Type B pancreatic cell (in vitro differentiated cells): ENCODE data around the gene NME4. TPM values are rescaled to one million over a fixed set of nuclear protein-coding genes. Genes with fewer than 3 reads are reported as not detected.

Experiments used
- DNase-seq: peaks from one replicate; pipeline ENCODE4 v3.0.0; 2021; ENCODE audit warnings: mixed read lengths; ENCODE audit not compliant: unreplicated experiment; ENCODE audit errors: extremely low spot score
- H3K27ac Mint-ChIP-seq: 2 replicates; pipeline ENCODE4 v1.8.0; 2021; ENCODE audit warnings: mild to moderate bottlenecking, mixed read lengths
- H3K27me3 Mint-ChIP-seq: 2 replicates; pipeline ENCODE4 v1.8.0; 2021; ENCODE audit warnings: mixed read lengths
- H3K36me3 Mint-ChIP-seq: 2 replicates; pipeline ENCODE4 v1.8.0; 2021; ENCODE audit warnings: mixed read lengths
- H3K4me1 Mint-ChIP-seq: one replicate; pipeline ENCODE4 v1.8.0; 2021; ENCODE audit warnings: mixed read lengths; ENCODE audit not compliant: unreplicated experiment
- H3K4me3 Mint-ChIP-seq: 2 replicates; pipeline ENCODE4 v1.8.0; 2021; ENCODE audit warnings: mild to moderate bottlenecking, mixed read lengths
- H3K9me3 Mint-ChIP-seq: 2 replicates; pipeline ENCODE4 v1.8.0; 2021; ENCODE audit warnings: mixed read lengths
- CTCF ChIP-seq: fragments of 200-600 bp; sonication (generic); conservative IDR thresholded peaks from 2 replicates; pipeline ENCODE4 v1.5.0; 2021; ENCODE audit warnings: antibody characterized with exemption, mild to moderate bottlenecking
- total RNA-seq: library from RNA; stranded (reverse); gene quantifications from 2 replicates; pipeline ENCODE4 v1.2.1, GENCODE V29; 2021; ENCODE audit warnings: low replicate concordance

NME4 gene
- total RNA-seq, 1 donor from 2014 or later = 166 TPM

GRCh38 chr16:371515-372301, 25.3 kb upstream of the NME4 start:
- H3K36me3 Mint-ChIP-seq = peaks cover 3% of the 10 kb centered on the region
- peak overlapping the region; percentile 53 for H3K27ac Mint-ChIP-seq
- H3K27me3 Mint-ChIP-seq = no peaks in the 10 kb centered on the region
- DNase-seq = no peak
- H3K4me3 Mint-ChIP-seq = no peak overlapping the region
- peaks cover 7% of the 10 kb centered on the region for H3K4me1 Mint-ChIP-seq
- no peak for TF ChIP-seq CTCF
- H3K9me3 Mint-ChIP-seq = no peaks in the 10 kb centered on the region

GRCh38 chr16:372302-372983, 24.6 kb upstream of the NME4 start:
- DNase-seq = no peak
- Mint-ChIP-seq H3K27ac (no peak overlapping the region), H3K4me3 (no peak overlapping the region), H3K36me3 (no peaks in the 10 kb centered on the region), H3K9me3 (no peaks in the 10 kb centered on the region), H3K27me3 (no peaks in the 10 kb centered on the region), H3K4me1 (peaks cover 7% of the 10 kb centered on the region)
- no peak for TF ChIP-seq CTCF

- Mint-ChIP-seq H3K36me3 (no peaks in the 10 kb centered on the region), H3K27me3 (no peaks in the 10 kb centered on the region), H3K4me3 (no peak overlapping the region), H3K27ac (no peak overlapping the region), H3K4me1 (peaks cover 7% of the 10 kb centered on the region), H3K9me3 (no peaks in the 10 kb centered on the region)
- DNase-seq = no peak
- TF ChIP-seq CTCF = no peak
These were observed 23.9 kb upstream of the NME4 start for GRCh38 chr16:373020-373598.

- H3K4me1 Mint-ChIP-seq = peaks cover 7% of the 10 kb centered on the region
- H3K27ac Mint-ChIP-seq = no peak overlapping the region
- TF ChIP-seq CTCF = no peak
- H3K9me3 Mint-ChIP-seq = no peaks in the 10 kb centered on the region
- H3K4me3 Mint-ChIP-seq = no peak overlapping the region
- no peaks in the 10 kb centered on the region for H3K36me3 Mint-ChIP-seq
- no peaks in the 10 kb centered on the region for H3K27me3 Mint-ChIP-seq
- no peak for DNase-seq
These were observed 23.0 kb upstream of the NME4 start for GRCh38 chr16:373848-374615.

- no peaks in the 10 kb centered on the region for H3K9me3 Mint-ChIP-seq
- H3K4me1 Mint-ChIP-seq = peaks cover 7% of the 10 kb centered on the region
- H3K4me3 Mint-ChIP-seq = no peak overlapping the region
These were observed 22.4 kb upstream of the NME4 start for GRCh38 chr16:374616-374926.

More at GRCh38 chr16:374616-374926, 22.4 kb upstream of the NME4 start:
- DNase-seq = no peak
- Mint-ChIP-seq H3K36me3 (no peaks in the 10 kb centered on the region), H3K27me3 (no peaks in the 10 kb centered on the region), H3K27ac (no peak overlapping the region)
- TF ChIP-seq CTCF = no peak
